ENCODE results near the gene LAMA3.

The LAMA3 gene

DNA sequence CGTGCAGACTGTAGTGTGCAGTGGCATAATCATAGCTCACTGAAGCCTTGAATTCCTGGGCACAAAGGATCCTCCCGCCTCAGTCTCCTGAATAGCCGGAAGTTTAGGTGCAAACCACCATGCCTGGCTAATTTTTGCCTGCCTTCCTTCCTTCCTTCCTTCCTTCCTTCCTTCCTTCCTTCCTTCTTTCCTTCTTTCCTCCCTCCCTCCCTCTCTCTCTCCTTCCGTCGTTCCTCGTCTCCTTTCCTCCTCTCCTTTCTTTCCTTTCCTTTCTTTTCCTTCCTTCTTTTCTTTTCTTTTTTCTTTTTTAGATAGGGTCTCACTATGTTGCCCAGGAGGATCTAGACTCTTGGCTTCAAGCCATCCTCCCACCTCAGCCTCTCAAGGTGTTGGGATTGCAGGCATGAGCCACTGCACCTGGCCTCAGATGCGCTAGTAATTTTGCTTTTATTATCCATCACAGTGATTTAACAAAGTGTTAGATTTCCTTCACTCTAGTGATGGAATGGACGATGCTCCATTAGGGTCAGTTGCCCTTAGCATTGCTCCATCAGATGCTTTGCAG is 20.0 kb upstream of the LAMA3 start:
- DNase-seq (ENCODE audit: low spot score): no peak

GRCh38 chr18:23669804-23670405 is 19.3 kb upstream of the LAMA3 start:
- DNase-seq (ENCODE audit: low spot score): no peak

DNA sequence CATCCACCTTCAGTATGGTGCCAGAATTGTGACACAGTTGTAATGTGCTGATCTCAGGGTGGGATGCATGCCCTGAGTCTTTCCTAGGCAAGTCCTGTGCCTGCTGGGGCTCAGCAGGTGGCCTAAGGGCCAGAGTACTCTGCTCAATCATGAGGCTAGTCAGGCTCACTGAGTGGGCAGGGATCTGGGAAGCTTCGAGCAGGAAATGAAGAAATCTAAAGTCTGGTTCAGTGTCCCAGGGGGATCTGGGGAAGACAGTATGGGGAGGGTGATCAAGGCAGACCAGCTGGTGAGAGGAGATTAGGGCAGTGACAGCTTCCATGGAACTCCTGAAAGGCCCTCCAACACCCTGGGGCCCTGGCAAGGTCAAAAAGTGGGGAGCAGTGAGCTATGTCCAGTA is 17.7 kb upstream of the LAMA3 start:
- DNase-seq (ENCODE audit: low spot score): no peak

DNA sequence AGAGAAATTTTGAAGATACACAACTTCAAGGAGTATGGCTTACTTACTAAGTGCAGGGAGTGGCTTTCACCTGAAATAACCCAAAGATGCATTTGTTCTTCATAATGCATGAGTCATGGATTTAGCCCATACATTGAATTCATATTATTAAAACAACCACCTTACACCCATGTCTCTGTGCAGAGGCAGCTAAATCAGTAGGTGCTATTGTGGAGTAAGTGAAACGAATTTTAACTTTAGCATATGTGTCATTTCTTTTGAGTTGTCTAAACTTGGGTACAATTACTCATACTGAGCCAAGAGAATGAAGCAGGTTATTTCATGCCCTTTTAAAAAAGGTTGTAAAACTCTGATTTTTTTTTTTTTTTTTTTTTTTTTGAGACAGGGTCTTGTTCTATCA is 15.5 kb upstream of the LAMA3 start:
- DNase-seq (ENCODE audit: low spot score): no peak

DNA sequence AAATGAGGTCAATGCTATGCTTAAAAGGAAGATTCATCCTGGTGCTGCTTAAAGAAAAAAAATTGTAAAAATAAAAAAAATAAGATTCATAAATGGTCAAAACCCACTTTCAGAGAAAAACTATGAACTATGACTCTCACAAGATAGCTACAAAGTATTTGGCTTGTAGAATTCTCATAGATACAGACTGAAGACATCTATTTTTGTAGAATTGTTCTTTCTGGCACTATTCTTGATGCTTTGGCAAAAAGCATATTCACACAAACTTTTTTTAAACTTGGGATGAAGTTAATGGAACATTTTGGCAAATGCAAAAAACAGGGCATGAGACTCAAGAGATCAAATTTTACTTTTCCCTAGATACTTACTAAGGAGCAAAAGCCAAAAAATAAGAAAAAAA is 14.0 kb upstream of the LAMA3 start:
- DNase-seq (ENCODE audit: low spot score): no peak

- DNase-seq (ENCODE audit: low spot score): no peak
Measured at GRCh38 chr18:23675896-23676295, 13.4 kb upstream of the LAMA3 start.

GRCh38 chr18:23682045-23682444 is 7.2 kb upstream of the LAMA3 start:
- no peak for DNase-seq (ENCODE audit: low spot score)

- no peak for DNase-seq (ENCODE audit: low spot score)
Measured at GRCh38 chr18:23682472-23682871, 6.8 kb upstream of the LAMA3 start.

- DNase-seq (ENCODE audit: low spot score): no peak
Measured at GRCh38 chr18:23683155-23683554, 6.1 kb upstream of the LAMA3 start.

DNA sequence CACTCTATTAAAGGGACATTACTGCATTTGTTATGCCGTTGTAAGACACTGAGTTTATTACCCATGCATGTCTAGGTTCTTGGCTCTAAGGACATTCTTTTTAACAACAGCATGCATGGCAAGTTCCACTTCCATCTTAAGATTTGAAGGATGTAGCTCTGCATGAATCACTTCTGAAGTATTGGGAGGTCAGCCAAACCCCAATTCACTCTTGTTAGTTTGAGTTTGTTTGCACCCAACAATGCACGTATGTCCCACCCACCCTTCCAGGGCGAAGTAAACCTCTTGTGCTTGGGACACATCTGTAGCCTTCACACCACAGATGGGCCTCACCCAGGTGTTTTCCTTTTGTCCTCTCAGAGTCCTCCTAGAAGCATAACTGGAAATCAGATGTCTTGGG is 5.6 kb upstream of the LAMA3 start:
- DNase-seq (ENCODE audit: low spot score): no peak

DNA sequence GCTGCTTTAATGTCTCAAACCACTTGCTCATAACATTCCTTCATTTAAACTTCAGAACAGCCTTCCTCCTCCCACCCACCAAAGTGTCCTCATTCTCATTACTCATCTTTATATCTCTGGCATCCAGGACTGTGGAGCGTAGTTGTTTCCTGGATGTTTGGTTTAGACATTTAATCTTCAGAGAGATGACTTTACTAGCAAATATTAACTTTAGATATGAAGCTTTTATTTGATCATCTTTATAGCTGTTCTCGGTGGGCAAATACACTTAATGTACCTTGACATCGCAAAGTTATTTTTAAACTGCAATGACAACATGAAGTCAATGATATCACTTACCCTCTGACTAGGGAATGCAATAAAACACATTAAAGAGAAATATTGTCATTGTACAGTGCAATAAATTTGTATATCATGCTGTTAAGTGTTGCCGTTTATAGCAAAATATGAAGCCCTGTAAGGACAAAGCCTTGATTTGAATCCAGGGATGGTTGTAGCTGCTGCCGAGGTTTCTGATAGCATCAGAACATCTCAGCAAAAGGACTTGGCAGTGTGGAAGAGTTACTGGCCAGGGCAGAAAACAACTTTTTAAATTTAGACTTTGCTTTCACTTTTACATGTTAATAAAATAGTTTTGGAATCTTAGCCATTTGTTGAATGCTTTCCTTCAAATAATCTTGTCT is 4.6 kb upstream of the LAMA3 start:
- DNase-seq (ENCODE audit: low spot score): no peak

DNA sequence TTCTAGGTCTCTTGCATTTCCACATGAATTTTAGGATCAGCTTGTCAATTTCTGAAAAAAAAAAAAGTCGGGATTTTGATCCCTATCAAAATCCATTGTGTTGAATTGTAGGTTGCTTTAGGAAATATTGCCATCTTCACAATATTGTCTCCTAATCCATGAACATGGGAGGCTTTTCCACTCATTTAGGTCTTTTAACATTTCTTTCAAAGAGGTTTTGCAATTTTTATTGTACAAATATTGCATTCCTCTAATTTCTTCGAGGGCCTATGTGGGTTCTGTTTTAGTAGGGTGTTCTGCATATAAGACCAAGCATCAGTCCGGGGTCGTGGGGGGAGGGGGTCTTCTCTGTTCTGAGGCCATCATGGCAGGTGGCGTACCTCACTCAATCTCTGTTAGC is 725 bp upstream of the LAMA3 start:
- no peak for DNase-seq (ENCODE audit: low spot score)

- no peak for DNase-seq (ENCODE audit: low spot score)
Measured at GRCh38 chr18:23689616-23690504, 607 bp downstream of the LAMA3 start.

GRCh38 chr18:23690505-23691068 is 1.3 kb downstream of the LAMA3 start:
- no peak for DNase-seq (ENCODE audit: low spot score)

GRCh38 chr18:23693846-23694245 is 4.6 kb downstream of the LAMA3 start:
- no peak for DNase-seq (ENCODE audit: low spot score)

DNA sequence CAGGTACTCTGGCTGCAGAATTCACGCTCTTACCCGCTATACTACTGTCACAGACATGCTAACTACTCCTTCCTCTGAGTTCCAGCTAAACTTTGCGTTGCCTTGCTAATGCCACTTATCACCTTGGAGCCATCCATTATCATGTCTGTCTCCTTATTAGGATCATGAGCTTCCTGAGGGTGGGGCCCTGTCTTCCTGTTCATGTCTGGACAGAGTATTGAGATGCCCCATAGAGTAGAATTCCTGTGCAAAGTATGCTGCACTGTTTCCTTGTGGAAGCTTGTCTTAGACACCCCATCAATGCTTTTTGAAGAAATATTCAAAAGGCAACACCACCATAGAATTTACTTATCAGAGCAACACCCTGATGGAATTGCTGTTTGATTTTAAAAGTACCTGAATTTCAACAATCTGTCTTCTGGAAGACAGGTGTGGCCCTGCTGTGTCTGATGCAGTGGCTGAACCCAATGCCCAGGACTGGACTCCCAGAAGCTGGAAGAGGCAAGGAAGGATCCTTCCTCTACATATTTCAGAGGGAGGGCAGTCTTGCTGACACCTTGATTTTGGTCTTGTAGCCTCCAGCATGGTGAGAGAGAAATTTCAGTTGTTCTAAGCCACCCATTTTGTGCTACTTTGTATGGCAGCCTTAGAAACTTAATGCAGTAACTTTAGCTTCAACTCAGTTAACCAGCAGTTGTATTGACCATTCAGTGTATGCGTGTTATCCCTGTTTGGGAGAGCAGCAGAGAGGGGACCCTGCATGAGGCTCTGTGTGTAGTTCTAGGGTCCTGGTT is 5.6 kb downstream of the LAMA3 start:
- no peak for DNase-seq (ENCODE audit: low spot score)

DNA sequence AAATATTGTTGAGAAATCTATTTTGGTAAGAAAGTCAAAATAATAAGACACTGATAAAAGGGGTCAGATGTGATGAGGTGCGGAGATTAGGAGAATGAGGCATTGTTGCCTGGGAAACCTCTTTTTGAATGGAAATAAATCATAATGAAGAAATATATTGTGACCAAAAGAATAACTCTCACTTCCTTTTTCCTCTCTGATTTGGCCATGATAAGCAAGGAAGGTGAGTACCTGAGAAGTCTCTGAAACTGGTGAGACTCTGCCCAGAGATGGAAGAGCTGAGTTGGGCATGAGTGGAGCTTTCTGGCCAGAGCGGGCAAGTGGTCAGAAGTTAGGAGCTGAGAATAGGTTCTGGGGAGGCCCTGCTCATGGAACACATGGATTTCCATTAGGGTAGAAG is 11.8 kb downstream of the LAMA3 start:
- DNase-seq (ENCODE audit: low spot score): no peak

DNA sequence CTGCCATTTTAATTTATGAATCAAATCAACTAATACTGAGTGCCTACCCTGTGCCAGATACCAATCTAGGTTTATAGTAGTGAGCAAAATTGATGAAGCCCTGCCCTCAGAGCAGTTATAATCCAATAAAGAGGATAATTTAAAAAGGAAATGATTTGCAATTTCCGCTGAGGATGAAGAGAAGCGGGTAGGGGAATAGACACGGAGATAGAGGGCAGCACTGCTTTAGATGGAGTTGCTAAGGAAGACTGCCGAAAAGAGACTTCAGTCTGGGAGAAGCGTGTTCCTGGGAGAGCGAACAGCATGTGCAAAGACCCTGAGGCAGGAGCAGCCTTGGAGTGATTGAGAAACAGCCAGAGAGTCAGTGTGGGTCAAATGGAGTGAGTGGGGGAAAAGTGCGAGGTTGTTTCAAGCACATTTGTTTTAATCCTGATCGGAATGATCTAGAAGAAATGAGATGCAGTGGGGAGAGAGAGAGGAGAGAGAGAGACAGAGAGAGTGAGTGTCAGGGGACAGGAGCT is 12.4 kb downstream of the LAMA3 start:
- no peak for DNase-seq (ENCODE audit: low spot score)

DNA sequence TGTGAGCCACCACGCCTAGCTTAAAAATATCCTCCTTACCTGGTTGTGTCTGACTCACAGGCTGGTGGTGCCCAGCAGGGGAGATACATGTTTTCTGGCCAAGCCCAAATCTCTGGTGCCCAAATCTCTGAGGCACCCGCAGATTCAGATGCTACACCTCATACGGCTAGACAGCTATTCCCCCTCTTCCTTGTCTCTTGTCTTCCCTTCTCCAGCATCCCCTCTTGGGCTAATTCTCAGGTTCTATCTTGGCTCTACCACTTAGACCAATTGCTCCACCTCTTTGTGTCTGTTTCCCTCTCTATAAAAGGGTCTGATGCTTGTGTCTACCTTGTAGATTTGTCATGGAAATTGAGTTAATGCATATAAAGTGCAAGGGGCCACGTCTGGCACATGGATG is 13.4 kb downstream of the LAMA3 start:
- DNase-seq (ENCODE audit: low spot score): no peak

DNA sequence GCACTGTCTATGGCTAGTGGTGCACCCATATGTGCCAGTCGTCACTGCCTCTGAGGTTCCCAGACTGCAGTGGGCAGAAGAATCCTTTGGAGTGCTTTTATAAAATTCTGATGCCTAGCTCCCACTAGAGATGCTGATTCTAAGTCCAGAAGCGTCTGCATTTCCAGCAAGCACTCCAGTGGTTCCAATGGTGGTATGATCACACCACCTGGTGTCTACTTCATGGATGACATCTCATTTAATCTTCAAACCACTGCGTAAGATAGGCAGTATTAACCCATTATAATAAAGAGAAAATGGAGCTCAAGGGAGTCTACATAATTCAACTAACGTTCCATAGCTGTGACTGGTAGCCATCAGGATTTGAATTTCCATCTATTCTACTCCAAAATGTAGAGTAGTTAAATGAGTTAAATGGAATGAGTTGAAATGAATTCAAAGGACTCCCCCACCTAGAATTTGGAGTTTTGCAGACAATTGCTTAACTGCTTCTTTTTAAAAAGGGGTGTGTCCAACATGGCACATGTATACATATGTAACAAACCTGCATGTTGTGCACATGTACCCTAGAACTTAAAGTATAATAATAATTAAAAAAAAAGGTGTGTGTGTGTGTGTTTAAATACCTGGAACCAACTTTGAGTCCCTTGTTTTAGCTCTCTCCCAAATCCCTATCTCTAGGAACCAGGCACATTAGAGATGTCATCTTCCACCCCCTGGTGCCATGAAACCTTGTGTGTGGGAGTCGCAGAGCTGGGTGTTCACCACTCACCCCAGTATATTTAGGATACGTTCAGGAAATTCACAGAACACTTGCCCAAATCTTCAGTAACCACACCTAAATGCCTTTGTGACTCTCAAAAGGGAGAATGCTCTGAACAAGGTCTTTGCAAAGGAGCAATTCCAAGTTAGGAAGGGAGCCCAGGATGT is 14.1 kb downstream of the LAMA3 start:
- DNase-seq (ENCODE audit: low spot score): no peak

Measured in hematopoietic multipotent progenitor cell treated with erythropoietin and hydrocortisone succinate and interleukin-3 and kit ligand, for 15 days (in vitro differentiated cells).